ENCODE data around the gene MED17. TPM values are rescaled to one million over a fixed set of nuclear protein-coding genes. Genes with fewer than 3 reads are reported as not detected.

MED17 gene
- total and polyA plus RNA-seq, 2 of the 13 experiments (the other 11 are each of a cell fraction or from before 2014, with no cell fraction given): 23.1 to 37.0 TPM

- TF ChIP-seq FOXO1 (CRISPR knock-in tag; IDR thresholded peaks at IDR 0.05) (peak; percentile 80; the same call in 1 of the 2 replicates), ETS1 (CRISPR knock-in tag; IDR thresholded peaks at IDR 0.05) (no peak), ZNF576 (CRISPR knock-in tag; IDR thresholded peaks at IDR 0.05) (peak; percentile 81; the same call in 1 of the 2 replicates), TCF7 (IDR thresholded peaks at IDR 0.05; ENCODE audit: low read depth) (no peak), XBP1 (CRISPR knock-in tag; IDR thresholded peaks at IDR 0.05) (no peak), CC2D1A (CRISPR knock-in tag; IDR thresholded peaks at IDR 0.05) (no peak), RFX5 (IDR thresholded peaks at IDR 0.05; ENCODE audit: low read depth, low read length) (no peak), MTF1 (CRISPR knock-in tag; IDR thresholded peaks at IDR 0.05) (no peak), ZNF749 (CRISPR knock-in tag; IDR thresholded peaks at IDR 0.05; ENCODE audit: borderline replicate concordance) (no peak), TFDP1 (CRISPR knock-in tag; IDR thresholded peaks at IDR 0.05; ENCODE audit: borderline replicate concordance) (no peak), SALL1 (CRISPR knock-in tag; IDR thresholded peaks at IDR 0.05) (peak; percentile 96), MXD1 (CRISPR knock-in tag; IDR thresholded peaks at IDR 0.05) (peak; percentile 64; the same call in 1 of the 2 replicates), ZNF788 (CRISPR knock-in tag; IDR thresholded peaks at IDR 0.05; ENCODE audit: borderline replicate concordance) (peak; percentile 61; the same call in 1 of the 2 replicates), SIX4 (CRISPR knock-in tag; IDR thresholded peaks at IDR 0.05) (peak; percentile 62; the same call in 1 of the 2 replicates)
- TF ChIP-seq, protein P1, sequence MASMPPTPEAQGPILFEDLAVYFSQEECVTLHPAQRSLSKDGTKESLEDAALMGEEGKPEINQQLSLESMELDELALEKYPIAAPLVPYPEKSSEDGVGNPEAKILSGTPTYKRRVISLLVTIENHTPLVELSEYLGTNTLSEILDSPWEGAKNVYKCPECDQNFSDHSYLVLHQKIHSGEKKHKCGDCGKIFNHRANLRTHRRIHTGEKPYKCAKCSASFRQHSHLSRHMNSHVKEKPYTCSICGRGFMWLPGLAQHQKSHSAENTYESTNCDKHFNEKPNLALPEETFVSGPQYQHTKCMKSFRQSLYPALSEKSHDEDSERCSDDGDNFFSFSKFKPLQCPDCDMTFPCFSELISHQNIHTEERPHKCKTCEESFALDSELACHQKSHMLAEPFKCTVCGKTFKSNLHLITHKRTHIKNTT (CRISPR knock-in tag; IDR thresholded peaks at IDR 0.05): no peak
- TF ChIP-seq, protein P2, sequence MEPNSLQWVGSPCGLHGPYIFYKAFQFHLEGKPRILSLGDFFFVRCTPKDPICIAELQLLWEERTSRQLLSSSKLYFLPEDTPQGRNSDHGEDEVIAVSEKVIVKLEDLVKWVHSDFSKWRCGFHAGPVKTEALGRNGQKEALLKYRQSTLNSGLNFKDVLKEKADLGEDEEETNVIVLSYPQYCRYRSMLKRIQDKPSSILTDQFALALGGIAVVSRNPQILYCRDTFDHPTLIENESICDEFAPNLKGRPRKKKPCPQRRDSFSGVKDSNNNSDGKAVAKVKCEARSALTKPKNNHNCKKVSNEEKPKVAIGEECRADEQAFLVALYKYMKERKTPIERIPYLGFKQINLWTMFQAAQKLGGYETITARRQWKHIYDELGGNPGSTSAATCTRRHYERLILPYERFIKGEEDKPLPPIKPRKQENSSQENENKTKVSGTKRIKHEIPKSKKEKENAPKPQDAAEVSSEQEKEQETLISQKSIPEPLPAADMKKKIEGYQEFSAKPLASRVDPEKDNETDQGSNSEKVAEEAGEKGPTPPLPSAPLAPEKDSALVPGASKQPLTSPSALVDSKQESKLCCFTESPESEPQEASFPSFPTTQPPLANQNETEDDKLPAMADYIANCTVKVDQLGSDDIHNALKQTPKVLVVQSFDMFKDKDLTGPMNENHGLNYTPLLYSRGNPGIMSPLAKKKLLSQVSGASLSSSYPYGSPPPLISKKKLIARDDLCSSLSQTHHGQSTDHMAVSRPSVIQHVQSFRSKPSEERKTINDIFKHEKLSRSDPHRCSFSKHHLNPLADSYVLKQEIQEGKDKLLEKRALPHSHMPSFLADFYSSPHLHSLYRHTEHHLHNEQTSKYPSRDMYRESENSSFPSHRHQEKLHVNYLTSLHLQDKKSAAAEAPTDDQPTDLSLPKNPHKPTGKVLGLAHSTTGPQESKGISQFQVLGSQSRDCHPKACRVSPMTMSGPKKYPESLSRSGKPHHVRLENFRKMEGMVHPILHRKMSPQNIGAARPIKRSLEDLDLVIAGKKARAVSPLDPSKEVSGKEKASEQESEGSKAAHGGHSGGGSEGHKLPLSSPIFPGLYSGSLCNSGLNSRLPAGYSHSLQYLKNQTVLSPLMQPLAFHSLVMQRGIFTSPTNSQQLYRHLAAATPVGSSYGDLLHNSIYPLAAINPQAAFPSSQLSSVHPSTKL (CRISPR knock-in tag; IDR thresholded peaks at IDR 0.05): peak; percentile 77
- TF ChIP-seq, protein P3, sequence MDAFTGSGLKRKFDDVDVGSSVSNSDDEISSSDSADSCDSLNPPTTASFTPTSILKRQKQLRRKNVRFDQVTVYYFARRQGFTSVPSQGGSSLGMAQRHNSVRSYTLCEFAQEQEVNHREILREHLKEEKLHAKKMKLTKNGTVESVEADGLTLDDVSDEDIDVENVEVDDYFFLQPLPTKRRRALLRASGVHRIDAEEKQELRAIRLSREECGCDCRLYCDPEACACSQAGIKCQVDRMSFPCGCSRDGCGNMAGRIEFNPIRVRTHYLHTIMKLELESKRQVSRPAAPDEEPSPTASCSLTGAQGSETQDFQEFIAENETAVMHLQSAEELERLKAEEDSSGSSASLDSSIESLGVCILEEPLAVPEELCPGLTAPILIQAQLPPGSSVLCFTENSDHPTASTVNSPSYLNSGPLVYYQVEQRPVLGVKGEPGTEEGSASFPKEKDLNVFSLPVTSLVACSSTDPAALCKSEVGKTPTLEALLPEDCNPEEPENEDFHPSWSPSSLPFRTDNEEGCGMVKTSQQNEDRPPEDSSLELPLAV (CRISPR knock-in tag; conservative IDR thresholded peaks at IDR 0.05; ENCODE audit: low read depth): no peak
These were observed 11.0 kb upstream of the MED17 start (continued) for GRCh38 chr11:93773045-93773477.

Data from HepG2 (cell line).